NCI-H748 (cell line): ENCODE measurements around the gene TSR3.
"Not testable (repeated sequence)": the region's sequence is repeated elsewhere in the genome, so short reads cannot be mapped to it uniquely, and the experiment has no call there.

Experiments
- DNase-seq: peaks from one replicate; lab custom pipeline; 2025; ENCODE audit not compliant: unreplicated experiment; lab: John Stamatoyannopoulos, UW

The TSR3 gene

GRCh38 chr16:1338855-1339675 is 12.6 kb downstream of the TSR3 start:
- no peak for DNase-seq

GRCh38 chr16:1338119-1338730 is 13.5 kb downstream of the TSR3 start:
- DNase-seq = peak; percentile 26

GRCh38 chr16:1337486-1337885 is 14.2 kb downstream of the TSR3 start:
- DNase-seq = peak; percentile 37

GRCh38 chr16:1336619-1337018 is 15.1 kb downstream of the TSR3 start:
- DNase-seq = no peak

- peak; percentile 51 for DNase-seq
Measured at GRCh38 chr16:1335996-1336395, 15.7 kb downstream of the TSR3 start.

GRCh38 chr16:1335211-1335971 is 16.3 kb downstream of the TSR3 start:
- DNase-seq = peak; percentile 51

GRCh38 chr16:1334739-1335138 is 16.9 kb downstream of the TSR3 start:
- DNase-seq = no peak

GRCh38 chr16:1333854-1334700 is 17.6 kb downstream of the TSR3 start:
- DNase-seq = peak; percentile 27

- peak; percentile 43 for DNase-seq
Measured at GRCh38 chr16:1333149-1333812, 18.4 kb downstream of the TSR3 start, which contains the start of gene BAIAP3. Gene BAIAP3 (plus strand): TSS chr16:1333645. CDS start chr16:1338550, 4,905 bp downstream.

GRCh38 chr16:1332618-1333148 is 19.0 kb downstream of the TSR3 start:
- DNase-seq = no peak

- peak; percentile 96 for DNase-seq
Measured at GRCh38 chr16:1331712-1332617, 19.7 kb downstream of the TSR3 start.

GRCh38 chr16:1330931-1331711 is 20.6 kb downstream of the TSR3 start:
- DNase-seq = no peak

GRCh38 chr16:1330260-1330914 is 21.3 kb downstream of the TSR3 start:
- peak; percentile 27 for DNase-seq

- DNase-seq = not testable (repeated sequence)
Measured at GRCh38 chr16:1328961-1329360, 22.7 kb downstream of the TSR3 start.

GRCh38 chr16:1328136-1328535 is 23.5 kb downstream of the TSR3 start:
- not testable (repeated sequence) for DNase-seq

GRCh38 chr16:1327619-1327947 is 24.1 kb downstream of the TSR3 start:
- peak; percentile 5 for DNase-seq

GRCh38 chr16:1326946-1327618 is 24.6 kb downstream of the TSR3 start:
- no peak for DNase-seq
